Stimulated activated CD4-positive, alpha-beta T cell treated with anti-CD3 and anti-CD28 coated beads, Interleukin-4, amount 100 ng/mL, for 24 hours (primary cell): ENCODE measurements around the gene TCTN2.

Experiments
- DNase-seq: peaks from one replicate; pipeline ENCODE4 v3.0.0-alpha.2; 2020

Gene TCTN2

GRCh38 chr12:123747309-123747708 is 76.4 kb downstream of the TCTN2 start:
- DNase-seq, result no peak

- no peak for DNase-seq
Measured at GRCh38 chr12:123748161-123748560, 77.2 kb downstream of the TCTN2 start.

GRCh38 chr12:123748661-123749060 is 77.7 kb downstream of the TCTN2 start:
- no peak for DNase-seq

- no peak for DNase-seq
Measured at GRCh38 chr12:123749355-123749754, 78.4 kb downstream of the TCTN2 start.

- DNase-seq, result no peak
Measured at GRCh38 chr12:123750159-123750656, 79.3 kb downstream of the TCTN2 start.

- DNase-seq, result no peak
Measured at GRCh38 chr12:123752046-123752445, 81.1 kb downstream of the TCTN2 start.

- DNase-seq, result no peak
Measured at GRCh38 chr12:123754041-123754772, 83.3 kb downstream of the TCTN2 start.

GRCh38 chr12:123757561-123757960 is 86.6 kb downstream of the TCTN2 start:
- no peak for DNase-seq
